GM21381 (cell line): ENCODE results near the gene ERFE.
A peak's percentile ranks its signal among the peaks of the same experiment; 100 is the strongest.
"Not testable (repeated sequence)": the region's sequence is repeated elsewhere in the genome, so short reads cannot be mapped to it uniquely, and the experiment has no call there.

Source experiments
- ATAC-seq: cut with Tn5 transposase; IDR thresholded peaks from one replicate; pipeline ENCODE4 v1.9.1; 2021; ENCODE audit warnings: mild to moderate bottlenecking, moderate library complexity; ENCODE audit not compliant: unreplicated experiment

The ERFE gene

GRCh38 chr2:238158509-238159070 lies at the start of gene ERFE:
TSS of gene ERFE (plus strand) at chr2:238158970. CDS start at chr2:238159008, 38 bp downstream.
- ATAC-seq = peak; percentile 68

- no peak for ATAC-seq
Measured at GRCh38 chr2:238113611-238114010, 45.2 kb upstream of the ERFE start.

DNA sequence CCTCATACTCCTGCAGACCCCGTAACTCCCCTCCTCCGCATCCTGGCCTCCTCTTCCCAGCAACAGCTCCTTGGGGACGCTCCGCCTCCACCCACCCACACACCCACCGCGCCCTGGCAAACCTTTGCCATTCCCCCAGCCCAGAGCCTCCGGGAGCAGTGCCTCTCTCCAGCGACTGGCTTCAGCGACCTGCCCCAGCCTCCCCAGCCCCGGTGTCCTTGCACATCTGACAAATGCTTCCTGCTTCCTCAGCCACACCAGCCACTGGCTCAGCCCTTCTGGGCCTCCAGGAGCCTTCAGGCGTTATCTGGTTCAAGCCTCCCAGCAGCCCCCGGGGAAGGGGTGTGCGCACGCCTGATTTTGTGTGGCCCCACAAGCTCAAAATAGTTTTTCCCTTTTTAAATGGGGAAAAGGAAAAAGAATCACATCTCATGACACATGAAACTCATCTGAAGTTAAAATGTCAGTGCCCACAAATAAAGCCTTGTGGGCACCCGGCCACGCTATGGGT lies 44.4 kb upstream of the ERFE start:
- no peak for ATAC-seq

GRCh38 chr2:238114851-238115660 lies 43.7 kb upstream of the ERFE start:
- ATAC-seq = no peak

DNA sequence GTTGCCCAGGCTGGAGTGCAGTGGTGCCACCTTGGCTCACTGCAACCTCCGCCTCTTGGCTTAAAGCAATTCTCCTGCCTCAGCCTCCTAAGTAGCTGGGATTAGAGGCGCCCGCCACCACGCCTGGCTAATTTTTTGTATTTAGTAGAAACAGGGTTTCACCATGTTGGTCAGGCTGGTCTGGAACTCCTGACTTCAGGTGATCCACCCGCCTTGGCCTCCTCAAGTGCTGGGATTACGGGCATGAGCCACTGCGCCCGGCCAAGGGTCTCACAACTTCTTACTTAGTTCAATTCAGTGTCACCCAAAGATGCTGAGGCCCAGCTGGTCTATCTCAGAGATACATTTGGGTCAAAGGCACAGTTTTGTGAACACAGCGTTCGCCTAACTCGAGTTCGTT lies 43.1 kb upstream of the ERFE start:
- ATAC-seq = not testable (repeated sequence)

- no peak for ATAC-seq
Measured at GRCh38 chr2:238116298-238117198, 42.2 kb upstream of the ERFE start.

DNA sequence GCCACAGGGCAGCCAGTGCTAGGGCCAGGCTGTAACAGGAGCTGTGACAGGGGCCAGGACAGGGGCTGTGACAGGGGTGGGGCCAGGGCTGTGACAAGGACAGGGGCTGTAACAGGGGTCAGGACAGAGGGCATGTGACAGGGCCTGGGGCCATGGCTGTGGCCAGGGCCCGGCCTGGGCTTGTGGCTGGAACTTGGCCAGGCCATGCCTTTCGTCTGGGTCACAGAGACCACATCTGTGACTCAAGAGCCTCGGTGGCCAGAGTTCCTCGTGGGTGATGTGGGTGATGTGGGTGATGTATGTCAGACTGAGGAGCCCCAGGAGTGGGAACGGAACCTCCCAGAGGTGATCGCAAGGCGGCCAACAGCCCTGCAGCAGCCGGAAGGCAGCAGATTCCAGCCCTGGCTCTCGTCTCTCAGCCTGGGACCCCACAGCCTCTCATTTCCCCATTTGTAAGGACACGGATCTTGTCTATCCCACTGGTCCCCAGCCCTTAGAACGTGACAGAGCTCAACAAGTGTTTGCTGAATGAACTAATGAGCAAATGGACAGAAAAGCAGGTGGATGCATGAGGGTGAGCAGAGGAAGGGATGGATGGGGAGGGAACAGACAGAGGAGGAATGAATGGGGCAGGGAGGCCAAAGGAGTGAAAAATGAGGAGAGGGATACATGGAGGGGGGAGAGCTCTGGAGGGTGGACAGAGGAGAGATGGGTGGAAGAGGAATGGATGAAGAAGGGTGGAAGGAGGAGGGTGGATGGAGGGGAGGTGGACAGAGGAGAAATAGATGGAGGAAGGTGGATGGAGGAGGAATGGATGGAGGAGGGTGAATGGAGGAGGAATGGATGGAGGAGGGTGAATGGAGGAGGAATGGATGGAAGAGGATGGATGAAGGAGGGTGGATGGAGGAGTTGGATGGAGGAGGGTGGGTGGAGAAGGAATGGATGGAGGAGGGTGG lies 41.3 kb upstream of the ERFE start:
- no peak for ATAC-seq

GRCh38 chr2:238119756-238120462 lies 38.9 kb upstream of the ERFE start:
- no peak for ATAC-seq

GRCh38 chr2:238120463-238121298 lies 38.1 kb upstream of the ERFE start:
- no peak for ATAC-seq

DNA sequence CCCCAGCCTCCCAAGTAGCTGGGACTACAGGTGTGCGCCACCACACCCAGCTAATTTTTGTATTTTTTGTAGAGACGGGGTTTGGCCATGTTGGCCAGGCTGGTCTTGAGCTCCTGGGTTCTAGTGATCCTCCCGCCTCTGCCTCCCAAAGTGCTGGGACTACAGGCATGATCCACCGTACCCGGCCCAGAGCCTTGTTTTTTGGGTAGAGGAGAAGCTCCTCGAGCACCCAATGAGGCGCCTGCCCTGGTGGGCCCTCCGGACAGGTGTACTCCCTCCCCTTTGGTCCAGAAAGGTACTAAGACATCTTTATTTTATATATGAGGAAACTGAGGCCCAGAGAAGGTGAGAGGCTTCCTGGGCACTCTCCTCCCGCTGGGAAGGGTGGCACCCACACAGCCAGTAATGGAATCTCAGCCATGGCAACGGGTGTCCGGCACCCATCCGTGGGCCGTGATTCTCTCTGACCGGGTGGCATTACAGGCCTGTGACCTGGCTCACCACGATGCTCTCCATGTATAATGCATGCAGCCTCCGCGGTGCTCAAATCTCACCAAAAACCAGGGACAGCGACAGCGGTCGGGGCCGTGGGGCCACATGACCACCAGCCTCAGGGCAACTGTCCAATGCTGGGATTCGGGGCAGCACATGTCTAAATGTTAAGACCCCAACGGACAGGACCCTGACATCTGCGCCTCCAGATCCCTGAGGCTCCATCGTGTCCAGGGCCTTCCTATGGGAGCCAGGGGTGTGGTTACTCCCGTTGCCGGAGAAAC lies 37.1 kb upstream of the ERFE start:
- no peak for ATAC-seq

DNA sequence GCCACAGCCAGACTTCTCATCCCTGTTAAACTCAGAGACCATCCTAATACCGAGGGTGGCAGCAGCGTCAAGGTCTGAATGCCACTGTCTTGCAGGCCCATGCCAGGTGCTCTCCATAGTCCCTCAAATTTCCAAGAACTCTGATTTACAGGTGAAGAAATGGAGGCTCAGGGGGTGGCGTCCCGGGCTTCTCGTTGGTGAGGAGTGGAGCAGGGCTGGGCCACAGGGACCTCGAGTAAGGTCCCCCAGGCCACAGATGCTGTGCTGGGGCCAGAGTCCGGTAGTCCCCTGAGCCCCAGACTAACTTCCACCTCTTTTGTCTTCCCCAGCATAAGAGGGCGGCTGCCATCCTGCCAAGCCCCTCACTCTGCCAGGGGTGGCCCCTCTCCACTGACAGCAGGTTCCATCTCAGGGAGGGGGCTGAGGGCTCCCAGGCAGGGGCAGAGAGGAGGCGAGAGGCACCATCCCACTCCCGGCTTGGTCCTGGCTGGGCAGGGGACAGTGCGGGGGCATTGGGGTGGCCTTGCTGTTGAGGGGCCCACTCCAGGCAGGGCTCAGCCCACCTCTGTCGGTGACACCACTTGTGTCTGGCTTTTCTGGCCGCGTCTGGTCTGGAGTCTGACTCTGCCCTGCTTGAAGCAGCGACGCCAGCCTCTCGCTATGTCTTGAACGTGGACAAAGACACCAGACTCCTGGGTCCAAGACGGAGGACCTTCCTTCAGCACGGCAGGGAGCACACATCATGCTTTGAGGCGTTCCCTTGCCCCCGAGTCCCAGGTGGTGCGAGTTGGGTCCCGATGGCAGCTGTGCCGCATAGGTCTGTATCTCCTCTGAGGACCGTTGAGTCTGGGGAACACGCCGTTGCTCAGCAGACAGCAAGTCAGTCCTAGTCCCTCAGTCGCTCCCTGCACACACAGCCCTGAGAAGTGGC lies 36.2 kb upstream of the ERFE start:
- ATAC-seq = no peak

DNA sequence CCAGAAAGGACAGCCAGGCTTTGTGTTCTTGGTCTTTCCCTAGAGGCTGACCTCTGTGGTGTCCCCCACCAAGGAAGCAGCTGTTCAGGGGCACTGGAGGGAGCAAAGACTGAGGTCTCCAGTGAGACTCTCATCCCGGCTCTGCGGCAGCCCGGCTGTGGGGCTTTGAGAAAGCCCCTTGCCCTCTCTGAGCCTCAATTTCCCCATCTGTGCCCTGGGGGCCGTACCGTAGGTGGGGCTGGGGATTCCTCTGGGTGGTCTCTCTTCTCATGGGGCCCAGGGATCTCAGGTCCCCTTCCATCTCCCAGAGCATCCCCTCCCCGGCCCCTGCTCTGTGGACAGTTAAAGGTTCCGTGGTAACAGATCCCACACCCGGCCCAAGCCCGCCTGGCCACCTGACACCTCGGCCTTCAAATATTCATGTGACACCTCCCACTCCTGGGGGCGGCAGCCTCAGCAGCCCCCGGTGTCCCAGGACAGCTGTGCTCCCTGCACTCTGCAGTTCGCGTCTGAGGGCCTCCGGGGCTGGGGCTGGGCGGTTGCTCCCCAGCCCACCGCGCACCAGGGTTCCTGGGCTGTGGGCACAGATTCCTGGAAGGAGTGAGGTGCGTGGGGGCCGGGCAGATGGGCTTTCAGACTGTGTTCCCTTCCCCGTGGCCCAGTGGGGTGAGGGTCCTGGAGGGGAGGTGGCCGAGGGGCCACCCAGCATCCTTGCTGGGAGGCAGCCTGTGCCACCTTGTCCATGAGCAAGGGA lies 35.4 kb upstream of the ERFE start:
- no peak for ATAC-seq

- ATAC-seq = no peak
Measured at GRCh38 chr2:238123991-238124470, 34.7 kb upstream of the ERFE start.

GRCh38 chr2:238124488-238125126 lies 34.2 kb upstream of the ERFE start:
- ATAC-seq = no peak

GRCh38 chr2:238125127-238125885 lies 33.5 kb upstream of the ERFE start:
- no peak for ATAC-seq
